Limb (tissue), 2 donors: ENCODE data around the gene SERBP1.
"Not testable (repeated sequence)": the region's sequence is repeated elsewhere in the genome, so short reads cannot be mapped to it uniquely, and the experiment has no call there.

Source experiments
- DNase-seq, 2 donors: peaks; one replicate each; pipeline ENCODE4 v3.0.0-alpha.2; 2016; ENCODE audit errors: extremely low spot score in 2 of 2

Gene SERBP1

GRCh38 chr1:67441183-67441582, 11.0 kb upstream of the SERBP1 start:
- DNase-seq: peak in 1 of 2 donors; percentile 58

- no peak for DNase-seq
These were observed 10.1 kb upstream of the SERBP1 start for GRCh38 chr1:67440339-67440738.

GRCh38 chr1:67439277-67440029, 9.3 kb upstream of the SERBP1 start:
- DNase-seq: no peak

GRCh38 chr1:67437961-67438360, 7.8 kb upstream of the SERBP1 start:
- no peak for DNase-seq

- DNase-seq: no peak
These were observed 6.4 kb upstream of the SERBP1 start for GRCh38 chr1:67436511-67437055.

- DNase-seq: no peak
These were observed 4.3 kb upstream of the SERBP1 start for GRCh38 chr1:67434491-67434890.

- no peak for DNase-seq
These were observed 3.6 kb upstream of the SERBP1 start for GRCh38 chr1:67433837-67434236.

GRCh38 chr1:67432745-67433144, 2.5 kb upstream of the SERBP1 start:
- no peak for DNase-seq

GRCh38 chr1:67431869-67432578, 1.8 kb upstream of the SERBP1 start:
- DNase-seq: no peak

- DNase-seq: no peak
These were observed 1.1 kb upstream of the SERBP1 start for GRCh38 chr1:67431156-67431765.

- DNase-seq: peak in 1 of 2 donors; percentile 64
These were observed 459 bp downstream of the SERBP1 start for GRCh38 chr1:67429528-67430357.

GRCh38 chr1:67429011-67429527, 1.1 kb downstream of the SERBP1 start:
- no peak for DNase-seq

GRCh38 chr1:67427947-67428346, 2.3 kb downstream of the SERBP1 start:
- no peak for DNase-seq

GRCh38 chr1:67427465-67427864, 2.7 kb downstream of the SERBP1 start:
- no peak for DNase-seq

- DNase-seq: no peak
These were observed 9.2 kb downstream of the SERBP1 start for GRCh38 chr1:67420835-67421492.

- no peak for DNase-seq
These were observed 11.2 kb downstream of the SERBP1 start for GRCh38 chr1:67418839-67419586.

- DNase-seq: not testable (repeated sequence)
These were observed 12.5 kb downstream of the SERBP1 start for GRCh38 chr1:67417733-67418132.

- no peak for DNase-seq
These were observed 15.2 kb downstream of the SERBP1 start for GRCh38 chr1:67415041-67415440.

- DNase-seq: no peak
These were observed 15.6 kb downstream of the SERBP1 start for GRCh38 chr1:67414574-67414973.

- not testable (repeated sequence) for DNase-seq
These were observed 17.1 kb downstream of the SERBP1 start for GRCh38 chr1:67413101-67413500.
